Heart left ventricle (tissue), 13 donors: Measurements from ENCODE around the gene PGAP1.

Experiments used
- CTCF ChIP-seq, 12 donors: fragments of 200-600 bp; sonication (generic) in 4 of 12; IDR thresholded peaks; one replicate each; pipeline versions ENCODE4 v1.5.0 to v1.8.0; 2018 to 2022; ENCODE audit warnings: antibody characterized with exemption in 12 of 12, mild to moderate bottlenecking in 5 of 12
- POLR2A ChIP-seq, 2 donors: fragments of 450-650 bp; IDR thresholded peaks; one replicate each; pipeline ENCODE4 v1.6.1; 2017; ENCODE audit warnings: antibody characterized with exemption in 2 of 2, mild to moderate bottlenecking in 2 of 2, moderate library complexity in 2 of 2
- donor health status: ischemic (EF 13 %, LVEDD 7.1; RV severe dilation, severe dysfunction).
- donor health status: DM: no; HTN: yes; CAD: no.
- donor health status: DM: no; HTN: no; CAD: no.
- donor health status: ischemic (EF 25% LVEDD 6.9; RV normal size, moderate dysfunction).
- donor health status: ischemic (EF 25% LVEDD 5.7; RV mildly dilated, moderate dysfunction).
- donor health status: ischemic (EF 35%, LVEDD 5.7; RV mildly dilated, moderate dysfunction).
- donor health status: nonischemic (EF 11% LVEDD 7.7; RV severe dilation, severe dysfunction).
- donor health status: DM: yes; HTN: yes; CAD: no.
- donor health status: PGD.
- donor health status: ischemic (EF 29% LVEDD 5.4; RV normal size, mild dysfunction).
- donor health status: nonischemic (EF 23%, LVEDD 6.1; RV moderate dilation, normal function).

GRCh38 chr2:196967116-196967515 lies 40.6 kb upstream of the PGAP1 start:
- no peak for TF ChIP-seq POLR2A (IDR thresholded peaks at IDR 0.05)
- no peak for TF ChIP-seq CTCF (IDR thresholded peaks at IDR 0.05)
